ENCODE results near the gene PTPRF.

Gene PTPRF

GRCh38 chr1:43513471-43514173 lies 17.1 kb upstream of the PTPRF start:
- DNase-seq = no peak

DNA sequence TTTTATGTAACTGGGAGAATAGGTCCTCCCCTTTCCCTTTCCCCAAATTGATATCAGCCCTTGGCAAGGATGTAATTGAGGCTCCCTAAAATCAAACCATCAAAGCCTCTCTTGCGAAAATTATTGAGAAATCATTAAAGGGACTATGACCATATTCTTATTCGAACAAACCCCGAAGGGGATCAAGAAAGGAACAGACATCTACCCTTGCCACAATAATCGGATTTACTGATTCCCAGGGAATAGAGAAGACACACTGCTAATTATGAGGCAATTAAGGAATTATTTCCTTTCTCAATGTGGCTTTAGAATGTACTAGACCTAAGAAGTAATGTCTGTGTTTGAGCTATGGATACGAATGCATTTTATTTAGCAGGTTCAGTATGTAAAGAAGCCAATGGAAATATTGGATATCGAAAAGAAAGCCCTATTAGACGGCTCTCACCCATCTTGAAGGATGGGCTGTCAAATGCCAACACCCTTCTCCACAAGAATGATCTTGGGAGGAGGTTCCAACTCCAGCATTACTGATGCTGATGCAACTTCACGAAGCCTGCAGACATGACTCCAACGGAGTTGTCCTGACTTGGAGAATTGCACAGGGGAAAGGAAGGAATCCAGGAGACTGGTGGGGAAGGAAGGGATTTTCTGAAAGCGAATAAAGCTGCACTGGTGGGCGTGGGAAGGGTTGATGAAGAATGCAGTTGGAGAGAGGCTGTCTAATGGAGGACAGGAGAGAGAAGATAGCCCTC lies 11.6 kb upstream of the PTPRF start:
- no peak for DNase-seq

GRCh38 chr1:43520100-43520778 lies 10.4 kb upstream of the PTPRF start:
- no peak for DNase-seq

DNA sequence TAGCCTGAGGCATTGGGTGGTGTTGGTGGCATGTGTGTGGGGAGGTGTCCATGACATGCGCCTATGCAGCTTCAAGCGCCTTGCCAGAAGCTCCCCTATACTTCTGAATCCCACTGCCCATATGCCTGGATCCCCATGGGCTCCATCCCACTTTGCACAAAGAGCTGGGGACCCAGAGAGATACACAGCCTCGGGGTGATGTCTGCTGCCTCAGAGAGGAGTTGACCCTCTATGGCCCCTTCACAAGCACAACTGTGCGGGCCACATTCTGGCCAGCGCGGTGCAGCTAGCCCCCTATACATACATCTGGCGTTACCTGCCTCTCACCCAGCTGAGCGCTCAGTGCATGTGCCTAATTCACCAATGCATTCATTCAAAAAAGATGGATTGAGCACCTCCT lies 9.6 kb upstream of the PTPRF start:
- no peak for DNase-seq

DNA sequence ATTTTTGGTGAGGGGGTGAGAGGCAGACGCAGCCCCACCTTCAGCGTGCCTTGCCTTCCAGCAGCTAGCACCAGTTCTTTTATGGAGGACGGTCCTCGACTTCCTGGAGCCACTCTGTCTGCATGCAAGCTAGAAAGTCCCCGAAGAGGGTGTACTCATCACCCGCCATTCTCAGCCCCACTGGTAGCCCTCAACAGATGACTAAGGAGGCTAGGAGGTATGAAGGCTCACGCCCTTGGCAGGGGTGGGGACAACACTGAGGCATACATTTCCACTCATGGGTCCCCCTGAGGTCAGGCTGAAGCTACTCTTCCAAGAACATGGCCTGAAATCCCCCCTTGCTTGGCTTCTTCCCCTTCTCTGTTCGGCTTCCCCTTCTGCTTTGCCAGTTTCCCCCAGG lies 8.9 kb upstream of the PTPRF start:
- peak; percentile 37 for DNase-seq

- peak; percentile 26 for DNase-seq
These were observed 8.3 kb upstream of the PTPRF start for GRCh38 chr1:43522431-43522775.

GRCh38 chr1:43522776-43523480 lies 7.8 kb upstream of the PTPRF start:
- peak; percentile 78 for DNase-seq

DNA sequence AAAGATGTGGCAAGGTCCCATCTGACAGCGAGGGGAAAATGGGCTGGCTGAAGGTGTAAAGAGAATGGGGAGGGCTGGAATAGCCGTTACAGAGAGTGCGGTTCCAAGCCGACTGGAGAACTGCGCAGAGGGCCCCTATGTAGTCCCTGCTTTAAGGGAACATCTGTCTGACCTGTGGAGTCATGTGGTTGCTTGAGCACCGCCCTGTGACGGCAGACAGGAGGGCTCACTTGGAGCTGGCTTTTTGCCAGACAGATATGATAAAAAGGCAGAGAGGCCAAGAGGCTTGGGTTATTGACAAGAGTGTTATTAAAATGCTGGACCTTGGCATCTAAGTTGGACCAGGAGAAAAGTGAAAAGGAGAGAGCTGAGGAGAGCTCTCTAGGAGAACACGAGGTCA lies 5.9 kb upstream of the PTPRF start:
- DNase-seq = no peak

DNA sequence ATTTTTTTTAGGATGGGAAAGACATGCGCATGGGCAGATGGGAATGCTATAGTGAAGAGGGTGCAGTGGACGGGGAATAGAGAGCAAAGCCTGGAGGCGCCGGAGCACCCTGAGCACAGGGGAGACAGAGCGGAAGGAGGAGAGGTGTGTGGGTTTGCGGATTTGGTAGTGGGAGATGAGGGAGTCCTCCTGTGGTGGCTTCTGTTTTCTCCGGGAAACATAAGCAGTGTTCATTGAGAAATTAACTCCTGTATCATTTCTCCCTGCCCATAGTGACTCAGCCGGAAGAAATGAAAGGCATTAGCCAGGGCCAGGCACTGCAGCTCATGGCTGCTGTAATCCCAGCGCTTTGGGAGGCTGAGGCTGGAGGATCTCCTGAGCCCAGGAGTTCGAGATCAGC lies 4.7 kb upstream of the PTPRF start:
- no peak for DNase-seq

DNA sequence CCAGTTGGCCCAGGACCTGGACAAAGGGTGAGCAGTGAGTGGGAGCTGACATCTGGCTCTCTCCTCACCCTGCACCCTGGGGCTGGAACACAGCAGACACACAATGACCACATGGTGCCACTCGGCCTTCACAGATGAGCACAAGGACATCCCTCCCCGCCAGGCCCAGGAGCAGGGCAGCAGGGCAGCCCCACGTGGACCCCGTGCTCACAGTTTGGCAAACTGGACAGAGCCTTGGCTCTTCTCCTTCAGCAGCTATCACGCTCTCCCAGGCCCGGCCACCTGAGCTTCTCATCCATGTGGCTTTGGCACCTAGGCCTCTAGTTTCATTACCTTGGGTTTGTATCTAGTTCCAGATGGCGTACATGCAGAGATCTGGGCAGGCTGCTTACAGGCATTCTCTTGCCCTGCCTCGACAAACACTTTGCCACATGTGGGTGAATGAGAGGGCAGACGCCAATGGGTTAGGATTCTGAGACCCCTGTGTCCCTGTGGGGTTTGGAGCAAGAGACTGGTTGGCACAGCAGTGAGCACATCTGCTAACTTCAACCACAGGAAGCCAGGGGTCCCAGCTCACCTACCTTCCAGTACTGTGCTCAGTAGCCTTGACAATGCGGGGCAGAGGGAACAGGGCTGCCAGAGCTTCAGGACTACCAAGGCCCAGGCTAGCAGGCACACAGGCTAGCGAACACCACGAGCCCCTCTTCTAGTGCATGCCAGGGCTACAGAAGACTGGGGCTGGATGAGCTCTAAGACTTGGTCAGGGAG lies 3.4 kb upstream of the PTPRF start:
- no peak for DNase-seq

DNA sequence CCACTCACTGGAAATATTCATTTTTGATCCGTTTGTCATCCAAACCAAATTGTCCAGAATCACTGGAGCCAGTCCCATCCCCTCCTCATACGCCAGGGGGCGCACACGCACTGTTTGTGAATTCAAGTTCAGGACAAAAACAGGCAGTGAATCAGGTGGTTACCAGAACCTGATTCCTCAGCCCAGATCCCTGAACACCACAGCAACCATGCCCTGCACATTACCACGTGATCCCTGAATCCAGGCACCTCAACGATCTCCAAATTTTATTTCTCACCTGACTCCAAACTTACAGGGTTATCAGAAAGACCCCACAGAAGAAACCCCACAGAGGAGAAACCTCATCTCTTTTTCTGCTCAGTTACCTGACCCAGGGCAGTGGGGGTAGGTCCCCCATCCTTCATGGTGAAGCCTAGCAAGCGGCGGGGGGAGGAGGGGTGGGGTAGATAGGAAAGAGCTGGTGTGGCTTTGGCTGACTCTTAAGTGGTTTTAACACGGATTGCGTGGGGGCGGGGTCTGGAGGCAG lies 1.4 kb upstream of the PTPRF start:
- peak; percentile 73 for DNase-seq

DNA sequence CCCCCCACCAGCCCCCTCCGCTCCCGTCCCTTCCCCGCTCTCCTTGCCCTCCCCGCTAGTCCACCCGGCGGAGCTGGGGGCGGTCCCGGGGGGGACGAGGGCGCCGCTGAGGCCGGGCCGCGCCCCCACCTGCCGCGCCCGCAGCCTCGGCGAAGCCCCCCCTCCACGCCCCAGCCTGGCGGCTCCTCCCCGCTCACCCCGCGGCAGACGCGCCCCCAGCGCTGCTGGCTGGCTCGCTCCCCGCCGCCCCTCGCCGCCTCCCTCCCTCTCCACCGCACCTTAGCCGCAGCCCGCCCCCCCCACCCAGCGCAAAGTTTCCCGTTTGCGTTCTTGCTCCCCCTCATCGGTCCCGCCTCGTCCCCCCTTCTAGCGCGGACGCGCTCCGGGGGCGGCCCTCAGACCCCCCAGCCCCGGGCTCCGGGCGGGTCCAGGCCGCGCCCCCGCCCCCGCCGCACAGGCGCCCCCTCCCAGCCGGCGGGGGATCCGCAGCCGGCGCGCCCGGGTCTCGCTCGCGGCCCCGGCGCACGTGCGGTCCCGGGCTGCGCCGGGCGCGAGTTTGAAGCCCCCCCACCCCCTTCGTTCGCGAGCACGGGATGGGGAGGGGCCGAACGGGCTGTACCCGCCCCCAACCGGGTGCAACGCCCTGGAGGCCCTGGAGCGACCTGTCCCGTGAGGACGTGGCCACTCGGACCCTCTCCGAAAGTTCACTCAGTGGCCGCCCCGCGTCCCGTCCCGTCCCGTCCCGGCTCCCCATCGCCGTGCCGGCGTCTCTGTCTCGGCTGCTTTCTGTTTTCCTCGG lies 623 bp downstream of the PTPRF start:
- DNase-seq = no peak

GRCh38 chr1:43531906-43532584 lies 1.4 kb downstream of the PTPRF start:
- DNase-seq = no peak

GRCh38 chr1:43532716-43533115 lies 2.0 kb downstream of the PTPRF start:
- DNase-seq = no peak

- no peak for DNase-seq
These were observed 2.9 kb downstream of the PTPRF start for GRCh38 chr1:43533584-43533983.

GRCh38 chr1:43534256-43534655 lies 3.6 kb downstream of the PTPRF start:
- no peak for DNase-seq

GRCh38 chr1:43536196-43536863 lies 5.6 kb downstream of the PTPRF start:
- no peak for DNase-seq

DNA sequence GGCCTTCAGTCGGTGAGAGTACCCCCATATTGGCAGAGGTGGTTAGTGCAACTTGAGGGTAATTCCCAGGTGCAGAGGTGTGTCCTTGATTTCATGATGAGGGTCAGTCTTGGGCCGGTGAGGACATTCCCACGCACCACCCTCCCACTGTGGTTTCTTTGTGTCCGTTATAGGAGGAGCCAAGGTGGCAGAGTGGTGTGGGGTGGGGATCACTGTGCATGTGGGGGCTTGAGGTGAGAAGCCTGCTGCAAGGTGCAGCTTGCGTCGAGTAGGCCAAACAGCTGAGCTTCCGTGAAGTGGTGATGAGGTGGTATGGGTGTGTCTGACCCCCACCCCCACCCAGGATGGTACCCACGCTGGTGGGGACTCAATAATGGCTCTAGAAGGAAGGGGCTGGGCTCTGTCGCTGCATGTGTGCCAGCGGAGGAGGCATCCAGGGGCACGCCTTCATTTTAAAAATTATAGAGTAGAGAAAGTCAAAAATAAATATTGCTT lies 6.2 kb downstream of the PTPRF start:
- no peak for DNase-seq

DNA sequence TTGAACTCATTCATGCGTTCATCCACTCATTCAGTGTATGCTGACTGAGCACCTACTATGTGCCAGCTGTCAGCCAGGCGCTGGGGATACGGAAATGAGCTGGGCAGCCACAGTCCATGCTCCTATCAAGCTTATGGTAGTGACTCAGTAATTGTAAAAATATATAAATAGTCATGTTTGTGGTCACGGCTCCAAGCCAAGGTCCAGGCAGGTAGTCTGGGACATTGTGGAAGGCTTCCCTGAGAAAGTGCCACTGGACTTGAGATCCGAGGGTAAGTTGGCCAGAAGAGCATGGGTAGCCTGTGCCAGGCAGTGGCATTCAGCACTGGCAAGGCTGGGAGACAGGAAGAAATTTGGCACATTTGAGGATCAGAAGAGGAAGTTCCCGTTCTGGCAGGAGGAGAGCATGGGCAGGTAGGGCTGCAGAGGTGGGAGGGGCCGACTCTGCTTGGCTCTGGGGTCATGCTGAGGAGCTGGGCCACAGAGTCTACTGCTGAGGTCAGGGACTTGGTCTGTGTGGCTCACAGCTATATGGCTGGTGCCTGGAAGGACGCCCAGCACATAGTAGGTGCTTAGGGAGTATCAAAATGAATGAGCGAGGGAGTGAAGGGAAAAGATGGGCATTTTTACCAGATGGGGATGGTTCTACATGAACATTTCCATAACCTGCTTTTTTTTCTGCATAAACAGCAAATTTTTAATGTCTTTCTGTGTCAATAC lies 6.9 kb downstream of the PTPRF start:
- DNase-seq = no peak

GRCh38 chr1:43538143-43538487 lies 7.4 kb downstream of the PTPRF start:
- DNase-seq = no peak

Data from inflammatory macrophage treated with lipopolysaccharide for 4 hours (primary cell).